ENCODE data around the gene HCN2.

Gene HCN2

DNA sequence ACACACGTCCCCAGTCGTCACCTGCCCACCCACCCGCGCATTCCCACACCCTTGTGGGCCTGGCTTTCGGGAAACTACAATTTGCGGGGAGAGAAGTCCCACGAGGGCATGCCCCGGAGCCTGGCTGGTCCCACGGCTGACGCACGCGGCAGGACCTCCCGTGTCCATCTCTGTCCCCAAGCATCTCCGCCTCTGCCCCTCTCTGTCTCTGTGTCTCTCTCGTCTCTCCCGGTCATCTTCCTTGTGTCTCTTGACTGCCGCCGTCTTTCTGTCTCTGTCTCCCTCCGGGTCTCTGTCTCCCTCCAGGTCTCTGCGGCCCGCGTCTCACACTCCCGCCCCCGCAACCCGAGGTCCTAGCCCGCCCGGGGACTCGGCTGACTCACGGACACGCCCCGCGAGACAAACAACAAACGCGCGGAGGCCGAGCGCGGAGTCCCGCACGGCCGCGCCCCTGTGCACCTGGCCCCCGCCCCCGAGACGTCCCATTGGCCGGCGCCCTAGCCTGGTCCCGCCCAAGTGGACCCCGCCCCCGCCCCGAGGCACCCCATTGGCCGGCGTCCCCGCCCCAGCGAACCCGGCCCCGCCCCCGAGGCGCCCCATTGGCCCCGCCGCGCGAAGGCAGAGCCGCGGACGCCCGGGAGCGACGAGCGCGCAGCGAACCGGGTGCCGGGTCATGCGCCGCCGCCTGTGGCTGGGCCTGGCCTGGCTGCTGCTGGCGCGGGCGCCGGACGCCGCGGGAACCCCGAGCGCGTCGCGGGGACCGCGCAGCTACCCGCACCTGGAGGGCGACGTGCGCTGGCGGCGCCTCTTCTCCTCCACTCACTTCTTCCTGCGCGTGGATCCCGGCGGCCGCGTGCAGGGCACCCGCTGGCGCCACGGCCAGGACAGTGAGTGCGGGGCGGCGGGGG, 49.8 kb downstream of the HCN2 start, which contains the start of gene FGF22:
Gene FGF22, plus strand, starts transcription at position 627 of the 908 bp plus-strand sequence. Its CDS starts 47 bp downstream, at position 674.
- Histone ChIP-seq H2AK5ac (ENCODE audit: low read depth, low read length) (peak within 1 kb of the TSS; percentile 81), H3K27me3 (ENCODE audit: control insufficient read depth in 3 of 3, insufficient read depth in 3 of 3, low read depth in 1 of 3, low read length in 3 of 3) (peaks cover 0 to 4% (median 0%) of the 10 kb centered on the region in 3 experiments), H4K91ac (ENCODE audit: low read depth, low read length, poor library complexity) (no peak within 1 kb of the TSS), H3K4ac (ENCODE audit: low read length) (no peak within 1 kb of the TSS), H3K79me1 (ENCODE audit: low read depth, low read length) (peaks cover 2% of the 10 kb centered on the region), H2BK12ac (ENCODE audit: low read length) (peak within 1 kb of the TSS; percentile 84), H3K18ac (ENCODE audit: low read length) (peak within 1 kb of the TSS; percentile 87), H2BK5ac (ENCODE audit: low read length) (peak within 1 kb of the TSS; percentile 39), H4K8ac (ENCODE audit: low read depth, low read length) (peak within 1 kb of the TSS; percentile 9), H3K14ac (ENCODE audit: low read length) (peak within 1 kb of the TSS; percentile 89), H2BK120ac (ENCODE audit: low read depth, low read length) (no peak within 1 kb of the TSS), H2BK15ac (ENCODE audit: low read length) (peak within 1 kb of the TSS; percentile 75), H3K4me3 (ENCODE audit: low read length in 2 of 2) (peak within 1 kb of the TSS; percentile 43 to 76), H3K4me1 (ENCODE audit: control insufficient read depth in 2 of 2, insufficient read depth in 1 of 2, low read depth in 1 of 2, low read length in 2 of 2) (peaks cover 0 to 2% of the 10 kb centered on the region in 2 donors), H2AFZ (ENCODE audit: low read length) (peak within 1 kb of the TSS; percentile 96), H3K36me3 (replicated peaks in 1 of 2; ENCODE audit: control insufficient read depth in 2 of 2, insufficient read depth in 2 of 2, low read length in 2 of 2) (peaks cover 0 to 6% of the 10 kb centered on the region in 2 donors), H3K23ac (ENCODE audit: low read depth, low read length, poor library complexity) (peak within 1 kb of the TSS; percentile 65), H3K9ac (ENCODE audit: low read depth, low read length, poor library complexity) (peak within 1 kb of the TSS; percentile 88), H3K9me3 (replicated peaks in 1 of 2; ENCODE audit: control insufficient read depth in 2 of 2, insufficient read depth in 1 of 2, low read depth in 1 of 2, low read length in 2 of 2) (no peaks in the 10 kb centered on the region), H3K4me2 (ENCODE audit: insufficient read depth, low read length, poor library complexity, severe bottlenecking) (peak within 1 kb of the TSS; percentile 98), H3K27ac (replicated peaks; ENCODE audit: low read length) (no peak within 1 kb of the TSS)
- no CpG with 5 or more reads among the region's 109 CpGs for whole genome bisulfite sequencing, 2 donors (ENCODE audit: extremely low coverage in 2 of 2, insufficient read length in 2 of 2, insufficient replicate concordance in 1 of 2)
- DNase-seq (ENCODE audit: low spot score), result peak; percentile 86

DNA sequence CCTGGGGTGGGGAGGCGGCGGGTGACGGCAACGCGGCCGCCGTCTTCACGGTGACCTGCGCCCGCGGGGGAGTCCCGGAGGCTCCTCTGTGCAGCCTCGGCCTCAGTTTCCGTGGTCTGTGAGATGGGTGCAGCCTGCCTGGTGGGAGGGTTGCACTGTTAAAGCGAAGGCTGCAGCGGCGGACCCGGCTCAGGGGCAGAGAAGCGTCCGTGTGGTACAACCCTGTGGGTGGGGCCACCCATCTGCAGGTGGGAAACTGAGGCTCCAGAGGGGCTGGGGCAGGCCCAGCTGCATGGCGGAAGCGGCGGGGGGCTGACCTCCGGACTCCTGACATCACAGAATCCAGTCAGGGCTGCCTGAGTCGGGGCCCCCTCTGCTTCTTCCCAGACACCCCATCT, 50.5 kb downstream of the HCN2 start:
- H3K79me1 ChIP-seq (ENCODE audit: low read depth, low read length), result no peaks in the 10 kb centered on the region
- H3K27ac ChIP-seq (replicated peaks; ENCODE audit: low read length), result no peak overlapping the region
- H3K27me3 ChIP-seq (ENCODE audit: control insufficient read depth in 3 of 3, insufficient read depth in 3 of 3, low read depth in 1 of 3, low read length in 3 of 3), result peaks cover 0 to 4% (median 0%) of the 10 kb centered on the region in 3 experiments
- peak overlapping the region; percentile 75 for H2BK15ac ChIP-seq (ENCODE audit: low read length)
- H2BK5ac ChIP-seq (ENCODE audit: low read length), result peak overlapping the region; percentile 39
- no peaks in the 10 kb centered on the region for H3K9me3 ChIP-seq (replicated peaks in 1 of 2; ENCODE audit: control insufficient read depth in 2 of 2, insufficient read depth in 1 of 2, low read depth in 1 of 2, low read length in 2 of 2)
- no peak overlapping the region for H4K91ac ChIP-seq (ENCODE audit: low read depth, low read length, poor library complexity)
- H2BK120ac ChIP-seq (ENCODE audit: low read depth, low read length), result no peak overlapping the region
- peaks cover 0 to 2% of the 10 kb centered on the region in 2 donors for H3K4me1 ChIP-seq (ENCODE audit: control insufficient read depth in 2 of 2, insufficient read depth in 1 of 2, low read depth in 1 of 2, low read length in 2 of 2)
- DNase-seq (ENCODE audit: low spot score), result no peak
- H3K23ac ChIP-seq (ENCODE audit: low read depth, low read length, poor library complexity), result peak overlapping the region; percentile 31
- H3K14ac ChIP-seq (ENCODE audit: low read length), result peak overlapping the region; percentile 89
- peak overlapping the region in 1 of 2 donors; percentile 76 for H3K4me3 ChIP-seq (ENCODE audit: low read length in 2 of 2)
- peak overlapping the region; percentile 84 for H2BK12ac ChIP-seq (ENCODE audit: low read length)
- no peak overlapping the region for H3K4ac ChIP-seq (ENCODE audit: low read length)
- peak overlapping the region; percentile 81 for H2AK5ac ChIP-seq (ENCODE audit: low read depth, low read length)
- H3K36me3 ChIP-seq (replicated peaks in 1 of 2; ENCODE audit: control insufficient read depth in 2 of 2, insufficient read depth in 2 of 2, low read length in 2 of 2), result peaks cover 0 to 6% of the 10 kb centered on the region in 2 donors
- H3K4me2 ChIP-seq (ENCODE audit: insufficient read depth, low read length, poor library complexity, severe bottlenecking), result peak overlapping the region; percentile 98
- peak overlapping the region; percentile 88 for H3K9ac ChIP-seq (ENCODE audit: low read depth, low read length, poor library complexity)
- peak overlapping the region; percentile 73 for H2AFZ ChIP-seq (ENCODE audit: low read length)
- H3K18ac ChIP-seq (ENCODE audit: low read length), result peak overlapping the region; percentile 87
- H4K8ac ChIP-seq (ENCODE audit: low read depth, low read length), result no peak overlapping the region
- WGBS, 2 donors (ENCODE audit: extremely low coverage in 2 of 2, insufficient read length in 2 of 2, insufficient replicate concordance in 1 of 2), result no CpG with 5 or more reads among the region's 25 CpGs

DNA sequence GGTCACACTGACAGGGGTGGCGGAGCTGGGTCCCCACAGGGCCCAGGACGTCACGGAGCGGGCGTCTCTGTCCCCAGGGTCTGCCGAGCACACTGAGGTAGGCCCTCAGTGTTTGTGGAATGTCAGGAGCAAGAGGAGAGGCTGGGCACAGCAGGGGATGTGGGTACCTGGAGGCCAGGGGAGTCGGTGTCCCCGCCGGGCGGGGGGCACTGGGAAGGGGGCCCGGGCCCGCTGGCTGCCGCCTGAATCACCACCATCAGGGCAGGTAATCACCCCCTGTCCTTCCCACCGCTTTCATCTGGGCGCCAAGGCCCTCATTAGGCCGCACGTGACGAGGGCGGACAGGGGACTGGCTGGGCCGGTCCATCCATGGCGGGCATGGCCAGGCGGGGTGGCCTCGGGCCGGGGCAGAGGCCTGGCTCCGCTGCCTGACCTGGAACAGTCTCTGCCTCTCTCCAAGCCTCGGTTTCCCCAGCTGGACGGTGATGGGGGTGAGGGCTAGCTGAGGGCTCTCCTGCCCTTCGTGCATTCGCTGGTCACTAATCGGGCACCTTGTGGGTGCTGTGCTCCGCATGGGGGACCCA, 51.0 kb downstream of the HCN2 start:
- no peaks in the 10 kb centered on the region for H3K79me1 ChIP-seq (ENCODE audit: low read depth, low read length)
- H3K27me3 ChIP-seq (ENCODE audit: control insufficient read depth in 3 of 3, insufficient read depth in 3 of 3, low read depth in 1 of 3, low read length in 3 of 3), result peaks cover 0 to 4% (median 0%) of the 10 kb centered on the region in 3 experiments
- no peak overlapping the region for H3K27ac ChIP-seq (replicated peaks; ENCODE audit: low read length)
- H3K23ac ChIP-seq (ENCODE audit: low read depth, low read length, poor library complexity), result peak overlapping the region; percentile 31
- H2BK15ac ChIP-seq (ENCODE audit: low read length), result peak overlapping the region; percentile 75
- no peak overlapping the region for H3K4me3 ChIP-seq (ENCODE audit: low read length in 2 of 2)
- H3K9me3 ChIP-seq (replicated peaks in 1 of 2; ENCODE audit: control insufficient read depth in 2 of 2, insufficient read depth in 1 of 2, low read depth in 1 of 2, low read length in 2 of 2), result no peaks in the 10 kb centered on the region
- no peak overlapping the region for H3K4ac ChIP-seq (ENCODE audit: low read length)
- H2BK120ac ChIP-seq (ENCODE audit: low read depth, low read length), result no peak overlapping the region
- H3K9ac ChIP-seq (ENCODE audit: low read depth, low read length, poor library complexity), result no peak overlapping the region
- no peak overlapping the region for H3K4me2 ChIP-seq (ENCODE audit: insufficient read depth, low read length, poor library complexity, severe bottlenecking)
- H4K91ac ChIP-seq (ENCODE audit: low read depth, low read length, poor library complexity), result no peak overlapping the region
- H2BK12ac ChIP-seq (ENCODE audit: low read length), result no peak overlapping the region
- peaks cover 0 to 2% of the 10 kb centered on the region in 2 donors for H3K4me1 ChIP-seq (ENCODE audit: control insufficient read depth in 2 of 2, insufficient read depth in 1 of 2, low read depth in 1 of 2, low read length in 2 of 2)
- H3K14ac ChIP-seq (ENCODE audit: low read length), result no peak overlapping the region
- no peak overlapping the region for H2BK5ac ChIP-seq (ENCODE audit: low read length)
- H2AK5ac ChIP-seq (ENCODE audit: low read depth, low read length), result peak overlapping the region; percentile 81
- no peak overlapping the region for H4K8ac ChIP-seq (ENCODE audit: low read depth, low read length)
- no peak for DNase-seq (ENCODE audit: low spot score)
- no CpG with 5 or more reads among the region's 31 CpGs for WGBS, 2 donors (ENCODE audit: extremely low coverage in 2 of 2, insufficient read length in 2 of 2, insufficient replicate concordance in 1 of 2)
- no peak overlapping the region for H3K18ac ChIP-seq (ENCODE audit: low read length)
- peaks cover 0 to 9% of the 10 kb centered on the region in 2 donors for H3K36me3 ChIP-seq (replicated peaks in 1 of 2; ENCODE audit: control insufficient read depth in 2 of 2, insufficient read depth in 2 of 2, low read length in 2 of 2)
- no peak overlapping the region for H2AFZ ChIP-seq (ENCODE audit: low read length)

DNA sequence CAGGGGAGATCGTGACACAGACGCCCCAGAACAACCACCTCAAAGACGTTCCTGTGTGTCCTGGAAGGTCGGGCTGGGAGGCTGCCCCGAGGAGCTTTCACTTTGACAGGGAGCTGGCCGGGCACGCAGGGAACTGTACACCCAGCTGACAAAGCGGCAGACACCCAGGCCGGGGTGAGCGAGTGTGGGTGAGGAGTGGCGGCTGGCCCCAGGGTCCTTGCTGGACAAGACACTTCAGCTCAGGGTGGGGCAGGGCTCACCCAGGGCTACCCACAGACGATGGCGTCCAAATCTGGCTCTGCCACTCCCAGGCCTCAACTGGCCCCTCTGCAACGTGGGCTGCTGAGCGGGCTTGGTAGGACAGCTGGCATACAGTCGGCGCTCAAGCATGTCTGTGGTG, 52.0 kb downstream of the HCN2 start:
- H4K8ac ChIP-seq (ENCODE audit: low read depth, low read length), result no peak overlapping the region
- no peak overlapping the region for H3K4me3 ChIP-seq (ENCODE audit: low read length in 2 of 2)
- H3K79me1 ChIP-seq (ENCODE audit: low read depth, low read length), result peaks cover 2% of the 10 kb centered on the region
- H2AK5ac ChIP-seq (ENCODE audit: low read depth, low read length), result no peak overlapping the region
- H3K4me1 ChIP-seq (ENCODE audit: control insufficient read depth in 2 of 2, insufficient read depth in 1 of 2, low read depth in 1 of 2, low read length in 2 of 2), result peaks cover 0 to 2% of the 10 kb centered on the region in 2 donors
- H3K14ac ChIP-seq (ENCODE audit: low read length), result no peak overlapping the region
- H3K9me3 ChIP-seq (replicated peaks in 1 of 2; ENCODE audit: control insufficient read depth in 2 of 2, insufficient read depth in 1 of 2, low read depth in 1 of 2, low read length in 2 of 2), result no peaks in the 10 kb centered on the region
- H3K4me2 ChIP-seq (ENCODE audit: insufficient read depth, low read length, poor library complexity, severe bottlenecking), result no peak overlapping the region
- H2BK5ac ChIP-seq (ENCODE audit: low read length), result no peak overlapping the region
- no peak for DNase-seq (ENCODE audit: low spot score)
- no peak overlapping the region for H2AFZ ChIP-seq (ENCODE audit: low read length)
- no CpG with 5 or more reads among the region's 17 CpGs for WGBS, 2 donors (ENCODE audit: extremely low coverage in 2 of 2, insufficient read length in 2 of 2, insufficient replicate concordance in 1 of 2)
- H3K18ac ChIP-seq (ENCODE audit: low read length), result no peak overlapping the region
- H2BK120ac ChIP-seq (ENCODE audit: low read depth, low read length), result no peak overlapping the region
- H3K36me3 ChIP-seq (replicated peaks in 1 of 2; ENCODE audit: control insufficient read depth in 2 of 2, insufficient read depth in 2 of 2, low read length in 2 of 2), result peaks cover 5 to 17% of the 10 kb centered on the region in 2 donors
- no peak overlapping the region for H4K91ac ChIP-seq (ENCODE audit: low read depth, low read length, poor library complexity)
- H3K4ac ChIP-seq (ENCODE audit: low read length), result no peak overlapping the region
- no peak overlapping the region for H3K23ac ChIP-seq (ENCODE audit: low read depth, low read length, poor library complexity)
- no peak overlapping the region for H3K9ac ChIP-seq (ENCODE audit: low read depth, low read length, poor library complexity)
- H3K27me3 ChIP-seq (ENCODE audit: control insufficient read depth in 3 of 3, insufficient read depth in 3 of 3, low read depth in 1 of 3, low read length in 3 of 3), result peaks cover 0 to 4% (median 0%) of the 10 kb centered on the region in 3 experiments
- H3K27ac ChIP-seq (replicated peaks; ENCODE audit: low read length), result no peak overlapping the region
- H2BK15ac ChIP-seq (ENCODE audit: low read length), result no peak overlapping the region
- H2BK12ac ChIP-seq (ENCODE audit: low read length), result no peak overlapping the region
